Loucy (cell line): ENCODE data around the gene NELFA.

Experiments used
- EZH2phosphoT487 ChIP-seq: fragments of 200-600 bp; IDR thresholded peaks from 2 replicates; pipeline ENCODE4 v1.6.1; 2018; ENCODE audit warnings: antibody characterized with exemption, mild to moderate bottlenecking, moderate library complexity, borderline replicate concordance
- TF ChIP-seq, protein P1 (sequence below): fragments of 200-600 bp; sonication (generic); conservative IDR thresholded peaks from 2 replicates; pipeline ENCODE4 v1.5.1; 2014; ENCODE audit warnings: mild to moderate bottlenecking, antibody characterized with exemption, low read length

DNA sequence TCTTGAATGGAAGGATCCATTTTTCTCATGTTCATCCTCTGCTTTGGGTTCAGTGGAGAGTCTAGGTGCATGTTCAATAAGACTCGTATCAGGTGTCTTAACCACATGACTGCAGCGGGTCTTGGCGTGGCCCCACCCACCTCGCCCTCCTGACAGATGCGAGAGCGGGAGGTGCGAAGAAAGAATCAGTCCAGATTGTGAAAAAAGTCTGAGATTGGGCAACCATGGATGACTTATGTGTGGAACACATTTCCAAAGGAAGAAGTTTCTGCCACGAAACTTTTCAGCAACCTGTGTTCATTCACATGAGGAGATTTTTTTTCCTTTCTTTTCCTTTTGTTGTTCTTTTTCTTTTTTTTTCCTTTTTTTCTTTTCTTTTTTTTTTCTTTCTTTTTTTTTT lies 70.7 kb downstream of the NELFA start:
- TF ChIP-seq, protein P1, sequence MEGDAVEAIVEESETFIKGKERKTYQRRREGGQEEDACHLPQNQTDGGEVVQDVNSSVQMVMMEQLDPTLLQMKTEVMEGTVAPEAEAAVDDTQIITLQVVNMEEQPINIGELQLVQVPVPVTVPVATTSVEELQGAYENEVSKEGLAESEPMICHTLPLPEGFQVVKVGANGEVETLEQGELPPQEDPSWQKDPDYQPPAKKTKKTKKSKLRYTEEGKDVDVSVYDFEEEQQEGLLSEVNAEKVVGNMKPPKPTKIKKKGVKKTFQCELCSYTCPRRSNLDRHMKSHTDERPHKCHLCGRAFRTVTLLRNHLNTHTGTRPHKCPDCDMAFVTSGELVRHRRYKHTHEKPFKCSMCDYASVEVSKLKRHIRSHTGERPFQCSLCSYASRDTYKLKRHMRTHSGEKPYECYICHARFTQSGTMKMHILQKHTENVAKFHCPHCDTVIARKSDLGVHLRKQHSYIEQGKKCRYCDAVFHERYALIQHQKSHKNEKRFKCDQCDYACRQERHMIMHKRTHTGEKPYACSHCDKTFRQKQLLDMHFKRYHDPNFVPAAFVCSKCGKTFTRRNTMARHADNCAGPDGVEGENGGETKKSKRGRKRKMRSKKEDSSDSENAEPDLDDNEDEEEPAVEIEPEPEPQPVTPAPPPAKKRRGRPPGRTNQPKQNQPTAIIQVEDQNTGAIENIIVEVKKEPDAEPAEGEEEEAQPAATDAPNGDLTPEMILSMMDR, result no peak
- no peak for TF ChIP-seq EZH2phosphoT487
